HG03469 (cell line): ENCODE data around the gene APOD.

ENCODE experiments used
- ATAC-seq: cut with Tn5 transposase; IDR thresholded peaks from one replicate; pipeline ENCODE4 v1.9.1; 2021; ENCODE audit warnings: mild to moderate bottlenecking, moderate library complexity, moderate number of reproducible peaks; ENCODE audit not compliant: unreplicated experiment

The APOD gene

GRCh38 chr3:195555110-195555509 is 28.6 kb downstream of the APOD start:
- no peak for ATAC-seq

GRCh38 chr3:195554458-195554857 is 29.3 kb downstream of the APOD start:
- ATAC-seq = no peak

- no peak for ATAC-seq
Measured at GRCh38 chr3:195553268-195553667, 30.5 kb downstream of the APOD start.

DNA sequence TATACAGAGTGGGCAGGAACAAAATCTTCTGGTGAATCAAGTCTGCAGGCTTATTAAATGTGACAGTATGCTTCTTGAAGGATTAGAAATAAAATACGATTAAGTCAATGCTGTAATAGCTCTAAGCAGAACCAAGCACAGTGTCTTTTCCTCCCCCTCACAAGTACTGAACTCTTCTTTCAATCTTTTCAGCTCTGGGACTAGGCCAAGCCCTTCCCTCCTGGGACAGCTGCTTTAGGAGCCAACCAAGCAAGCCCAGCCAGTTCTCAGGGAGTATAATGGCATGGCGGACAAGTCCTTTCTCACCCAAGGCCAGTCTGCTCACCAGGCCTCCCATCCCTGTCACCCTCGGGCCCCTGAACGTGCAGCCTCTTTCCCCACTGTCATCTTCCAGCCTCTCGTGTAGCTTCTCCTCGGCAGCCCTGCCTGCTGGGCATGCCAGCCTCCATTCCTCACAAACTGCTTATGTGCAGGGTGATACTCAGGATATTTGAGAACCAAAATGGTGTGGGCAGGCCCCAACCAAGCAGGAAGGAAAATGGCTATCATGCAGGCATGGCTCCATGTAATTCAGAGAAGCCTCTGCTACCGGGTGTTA is 32.3 kb downstream of the APOD start:
- ATAC-seq = no peak

- no peak for ATAC-seq
Measured at GRCh38 chr3:195550723-195551122, 33.0 kb downstream of the APOD start.

- no peak for ATAC-seq
Measured at GRCh38 chr3:195549931-195550519, 33.7 kb downstream of the APOD start.

DNA sequence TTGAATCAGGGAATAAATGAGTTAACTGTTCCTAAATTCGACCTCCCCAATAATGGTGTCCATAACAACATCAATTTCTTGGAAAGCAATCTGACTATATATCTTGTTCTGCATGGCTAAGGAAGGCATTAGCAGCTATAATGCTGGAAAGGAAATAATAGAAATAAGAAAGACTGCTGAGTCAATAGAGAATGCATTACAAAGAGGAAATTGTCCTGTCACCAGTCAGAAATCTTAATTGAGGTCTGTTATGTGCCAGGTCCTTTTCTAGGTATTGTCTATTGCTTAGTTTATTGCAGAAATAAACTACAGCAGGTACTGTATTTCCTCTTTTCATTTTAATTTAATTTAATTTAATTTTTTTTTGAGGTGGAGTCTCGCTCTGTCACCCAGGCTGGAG is 34.8 kb downstream of the APOD start:
- no peak for ATAC-seq

GRCh38 chr3:195548501-195548900 is 35.2 kb downstream of the APOD start:
- no peak for ATAC-seq

GRCh38 chr3:195548006-195548405 is 35.7 kb downstream of the APOD start:
- ATAC-seq = no peak

DNA sequence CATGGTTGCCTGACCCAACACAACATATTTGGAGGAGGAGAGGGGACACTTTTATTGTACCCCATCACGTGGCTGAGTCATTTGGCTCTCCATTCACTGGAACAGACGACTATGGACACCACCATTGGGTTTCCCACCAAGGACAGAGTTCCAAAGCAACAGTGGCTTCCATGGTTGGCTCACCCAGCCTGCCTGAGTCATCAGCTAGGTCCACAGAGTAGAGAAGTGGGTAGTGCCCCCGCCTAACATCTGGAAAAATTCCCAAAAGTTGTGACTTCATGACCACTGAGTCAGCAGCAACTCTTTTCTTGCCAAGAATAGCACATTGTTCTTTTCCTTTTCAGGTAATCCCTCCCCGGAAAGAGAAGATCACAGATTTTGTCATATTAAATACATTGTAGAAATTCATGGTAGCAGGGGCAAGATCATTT is 37.6 kb downstream of the APOD start:
- no peak for ATAC-seq

- ATAC-seq = no peak
Measured at GRCh38 chr3:195544634-195545033, 39.1 kb downstream of the APOD start.

DNA sequence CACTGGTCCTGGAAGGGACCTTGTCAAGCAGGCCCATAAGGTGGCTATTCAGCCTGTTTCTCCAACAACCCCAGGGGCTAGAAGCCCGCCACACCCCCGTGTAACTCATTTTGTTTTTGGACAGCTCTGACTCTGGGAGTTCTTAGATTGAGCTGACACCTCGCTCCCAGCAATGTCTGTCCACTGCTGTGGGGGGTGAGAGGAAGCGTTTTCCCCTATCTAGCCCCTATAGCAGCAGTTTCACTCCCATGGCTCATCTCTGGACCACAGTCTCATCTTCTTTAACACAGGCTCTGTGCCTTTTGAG is 39.6 kb downstream of the APOD start:
- ATAC-seq = no peak

DNA sequence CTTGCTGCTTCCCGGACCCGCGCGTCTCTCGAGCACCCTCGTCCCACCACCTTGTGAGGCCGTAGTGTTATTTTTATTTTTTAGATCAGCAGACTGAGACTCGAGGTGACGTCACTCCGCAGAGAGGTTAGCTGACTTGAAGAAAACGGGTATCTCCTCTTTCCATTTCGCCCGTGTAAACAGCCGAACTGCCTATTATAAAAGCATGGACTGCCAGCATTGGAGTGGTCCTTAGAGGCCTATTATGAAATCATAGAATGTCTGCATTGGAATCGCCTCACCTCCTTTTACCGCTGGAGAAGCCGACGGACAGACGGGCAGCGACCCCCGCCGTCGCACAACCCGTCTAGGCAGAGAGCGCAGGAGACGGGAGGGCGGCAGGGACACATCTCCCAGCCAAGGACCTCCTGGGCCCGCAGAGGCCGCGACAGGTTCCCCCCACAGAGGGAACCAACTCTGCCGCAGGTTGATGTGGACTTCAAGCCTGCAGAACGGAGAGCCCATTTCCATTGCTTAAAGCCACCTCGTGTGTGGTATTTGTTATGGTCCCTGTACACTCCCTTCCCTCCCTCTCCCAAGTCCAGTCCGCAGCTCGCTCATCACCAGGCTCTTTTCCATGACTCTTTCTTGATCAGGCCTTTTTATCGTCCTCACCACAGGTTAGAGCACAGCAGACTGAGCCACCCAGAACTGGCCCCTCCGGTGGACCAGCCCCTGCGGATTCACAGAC is 40.1 kb downstream of the APOD start:
- no peak for ATAC-seq

GRCh38 chr3:195542698-195543499 is 40.8 kb downstream of the APOD start, which contains the start of gene PPP1R2:
TSS of gene PPP1R2 (minus strand) at chr3:195543325. CDS start at chr3:195543025, 300 bp downstream.
- peak; percentile 55 for ATAC-seq

- no peak for ATAC-seq
Measured at GRCh38 chr3:195542316-195542697, 41.4 kb downstream of the APOD start.

DNA sequence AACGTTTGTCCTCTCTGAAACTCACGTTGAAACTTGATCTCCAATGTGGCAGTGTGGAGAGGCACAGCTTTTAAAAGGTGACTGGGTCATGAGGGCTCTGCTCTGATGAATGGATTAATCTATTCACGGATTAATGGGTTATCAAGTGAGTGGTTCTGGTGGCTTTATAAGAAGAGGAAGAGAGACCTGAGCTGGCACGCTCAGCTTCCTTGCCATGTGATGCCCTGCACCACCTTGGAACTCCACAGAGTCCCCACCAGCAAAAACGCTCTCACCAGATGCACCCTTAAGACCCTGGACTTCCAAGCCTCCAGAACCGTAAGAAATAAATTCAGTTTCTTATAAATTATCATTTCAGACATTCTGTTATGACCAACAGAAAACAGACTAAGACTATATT is 43.2 kb downstream of the APOD start:
- no peak for ATAC-seq

- no peak for ATAC-seq
Measured at GRCh38 chr3:195540027-195540426, 43.7 kb downstream of the APOD start.

GRCh38 chr3:195539479-195539878 is 44.3 kb downstream of the APOD start:
- ATAC-seq = no peak

- peak; percentile 44 for ATAC-seq
Measured at GRCh38 chr3:195537995-195538394, 45.7 kb downstream of the APOD start.

DNA sequence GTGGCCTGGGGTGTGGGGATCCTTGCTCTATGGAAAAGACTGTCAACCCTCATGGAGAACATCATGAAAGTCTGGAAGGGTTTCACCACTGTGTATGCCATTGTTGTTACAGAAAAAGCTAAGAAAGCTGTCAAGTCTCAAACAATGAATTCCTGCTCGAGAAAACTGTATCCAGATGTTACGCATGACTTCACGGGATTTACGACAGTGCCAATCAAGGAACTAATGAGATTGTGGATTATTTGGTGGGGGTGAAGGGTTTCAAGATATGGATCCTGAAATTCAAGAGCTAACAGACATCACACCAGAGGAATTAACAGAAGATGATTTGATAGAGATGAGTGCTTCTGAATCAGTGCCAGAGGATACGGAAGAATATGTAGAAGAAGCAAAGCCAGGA is 48.4 kb downstream of the APOD start:
- ATAC-seq = no peak

GRCh38 chr3:195532834-195533233 is 50.9 kb downstream of the APOD start:
- no peak for ATAC-seq

- ATAC-seq = no peak
Measured at GRCh38 chr3:195532345-195532744, 51.4 kb downstream of the APOD start.
